ENCODE data around the gene CYP26B1.
"Not testable (repeated sequence)": the region's sequence is repeated elsewhere in the genome, so short reads cannot be mapped to it uniquely, and the experiment has no call there.

The CYP26B1 gene

GRCh38 chr2:72109291-72109690 is 38.4 kb downstream of the CYP26B1 start:
- no peak for DNase-seq (ENCODE audit: low spot score)

- no peak for DNase-seq (ENCODE audit: low spot score)
These were observed 39.5 kb downstream of the CYP26B1 start for GRCh38 chr2:72108121-72108520.

GRCh38 chr2:72106978-72107377 is 40.7 kb downstream of the CYP26B1 start:
- no peak for DNase-seq (ENCODE audit: low spot score)

GRCh38 chr2:72104821-72105588 is 42.7 kb downstream of the CYP26B1 start:
- DNase-seq (ENCODE audit: low spot score): no peak

- no peak for DNase-seq (ENCODE audit: low spot score)
These were observed 44.0 kb downstream of the CYP26B1 start for GRCh38 chr2:72103690-72104089.

- DNase-seq (ENCODE audit: low spot score): no peak
These were observed 44.5 kb downstream of the CYP26B1 start for GRCh38 chr2:72103161-72103560.

- DNase-seq (ENCODE audit: low spot score): no peak
These were observed 48.7 kb downstream of the CYP26B1 start for GRCh38 chr2:72098935-72099334.

- DNase-seq (ENCODE audit: low spot score): no peak
These were observed 50.4 kb downstream of the CYP26B1 start for GRCh38 chr2:72097276-72097675.

GRCh38 chr2:72096181-72096580 is 51.5 kb downstream of the CYP26B1 start:
- no peak for DNase-seq (ENCODE audit: low spot score)

GRCh38 chr2:72095364-72095763 is 52.3 kb downstream of the CYP26B1 start:
- DNase-seq (ENCODE audit: low spot score): no peak

GRCh38 chr2:72094701-72095100 is 53.0 kb downstream of the CYP26B1 start:
- DNase-seq (ENCODE audit: low spot score): no peak

- no peak for DNase-seq (ENCODE audit: low spot score)
These were observed 55.6 kb downstream of the CYP26B1 start for GRCh38 chr2:72092111-72092510.

GRCh38 chr2:72090781-72091482 is 56.7 kb downstream of the CYP26B1 start:
- DNase-seq (ENCODE audit: low spot score): no peak

GRCh38 chr2:72090271-72090720 is 57.4 kb downstream of the CYP26B1 start:
- DNase-seq (ENCODE audit: low spot score): no peak

- DNase-seq (ENCODE audit: low spot score): no peak
These were observed 58.1 kb downstream of the CYP26B1 start for GRCh38 chr2:72089537-72089936.

GRCh38 chr2:72089028-72089427 is 58.6 kb downstream of the CYP26B1 start:
- DNase-seq (ENCODE audit: low spot score): no peak

- not testable (repeated sequence) for DNase-seq (ENCODE audit: low spot score)
These were observed 60.6 kb downstream of the CYP26B1 start for GRCh38 chr2:72086871-72087633.

GRCh38 chr2:72085513-72085912 is 62.1 kb downstream of the CYP26B1 start:
- no peak for DNase-seq (ENCODE audit: low spot score)

GRCh38 chr2:72085036-72085435 is 62.6 kb downstream of the CYP26B1 start:
- DNase-seq (ENCODE audit: low spot score): no peak

- no peak for DNase-seq (ENCODE audit: low spot score)
These were observed 63.1 kb downstream of the CYP26B1 start for GRCh38 chr2:72084584-72084976.

GRCh38 chr2:72083751-72084583 is 63.7 kb downstream of the CYP26B1 start:
- no peak for DNase-seq (ENCODE audit: low spot score)

- no peak for DNase-seq (ENCODE audit: low spot score)
These were observed 64.8 kb downstream of the CYP26B1 start for GRCh38 chr2:72082887-72083286.

Measured in hematopoietic multipotent progenitor cell treated with erythropoietin and hydrocortisone succinate and interleukin-3 and kit ligand, for 15 days (in vitro differentiated cells).